Raji (cell line): ENCODE data around the gene EFNA3.

Experiments
- POLR2A ChIP-seq: IDR thresholded peaks from 2 replicates; pipeline ENCODE4 v1.6.1; 2011; ENCODE audit warnings: low read depth, low read length, control low read depth; ENCODE audit not compliant: insufficient read depth

Gene EFNA3

GRCh38 chr1:155104605-155105534, 26.2 kb downstream of the EFNA3 start:
- TF ChIP-seq POLR2A = no peak

- TF ChIP-seq POLR2A = no peak
These were observed 27.0 kb downstream of the EFNA3 start for GRCh38 chr1:155105604-155106011.

- no peak for TF ChIP-seq POLR2A
These were observed 28.2 kb downstream of the EFNA3 start for GRCh38 chr1:155106862-155107261.

DNA sequence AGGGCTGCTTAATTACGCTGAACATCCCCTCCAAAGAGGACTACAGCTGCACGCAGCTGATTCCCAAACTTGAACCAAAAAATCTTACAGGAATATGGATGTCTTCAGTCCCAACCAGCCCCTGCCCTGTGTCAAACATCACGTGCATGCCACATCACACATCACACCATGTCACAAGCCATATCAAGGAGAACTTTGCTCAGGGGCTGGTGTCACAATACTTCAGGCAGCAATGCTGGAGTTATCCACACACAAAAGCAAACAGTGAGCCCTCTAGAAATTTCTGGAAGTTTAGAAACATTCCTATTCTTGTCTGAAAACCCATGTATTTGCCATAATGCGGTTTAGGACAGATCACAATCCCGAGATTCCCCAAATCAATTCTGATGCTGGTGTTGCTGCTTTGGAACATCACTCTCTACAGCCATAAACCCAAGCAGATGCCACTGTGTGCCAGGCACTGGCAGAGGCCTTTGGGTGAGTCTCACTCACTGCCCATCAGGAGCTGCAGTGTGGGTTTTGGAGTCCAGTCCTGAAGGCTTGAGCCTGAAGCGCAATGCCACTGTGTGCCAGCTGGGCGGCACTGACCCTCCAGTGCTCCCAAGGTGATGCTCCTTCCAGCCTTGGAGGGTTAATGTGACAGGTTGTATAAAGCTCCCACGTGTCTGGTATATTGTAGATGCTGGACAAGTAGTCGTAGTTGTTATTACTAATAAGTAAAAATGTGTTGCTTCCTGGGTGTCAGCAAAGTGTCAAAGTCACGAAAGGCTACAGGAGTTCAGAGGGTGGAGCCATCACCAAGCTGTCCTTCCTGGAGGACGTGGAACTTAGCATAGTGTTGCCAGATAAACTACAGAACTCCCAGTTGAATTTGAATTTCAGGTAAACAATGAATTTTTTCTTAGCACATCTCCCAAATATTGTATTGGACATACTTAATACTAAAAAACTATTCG, 28.9 kb downstream of the EFNA3 start:
- no peak for TF ChIP-seq POLR2A

DNA sequence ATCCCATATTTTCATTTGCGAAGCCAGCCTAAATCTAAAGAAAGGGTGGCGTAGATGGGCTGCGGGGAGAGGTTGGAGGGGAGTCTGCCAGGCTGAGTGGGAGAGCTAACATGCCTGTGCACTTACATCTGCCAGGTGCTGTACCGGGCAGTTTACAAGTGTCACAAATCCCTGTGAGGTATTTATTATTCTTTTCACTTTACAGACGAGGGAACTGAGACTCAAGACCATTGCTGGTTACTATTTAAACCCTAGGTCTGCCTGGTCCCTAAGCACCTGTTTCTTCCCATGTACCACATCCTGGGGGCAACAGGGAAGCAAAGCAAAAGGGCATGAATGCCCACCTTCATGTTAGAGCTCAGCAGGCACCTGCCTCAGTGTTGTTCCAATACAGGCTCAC, 29.7 kb downstream of the EFNA3 start:
- TF ChIP-seq POLR2A = no peak

GRCh38 chr1:155110381-155110780, 31.7 kb downstream of the EFNA3 start:
- no peak for TF ChIP-seq POLR2A

DNA sequence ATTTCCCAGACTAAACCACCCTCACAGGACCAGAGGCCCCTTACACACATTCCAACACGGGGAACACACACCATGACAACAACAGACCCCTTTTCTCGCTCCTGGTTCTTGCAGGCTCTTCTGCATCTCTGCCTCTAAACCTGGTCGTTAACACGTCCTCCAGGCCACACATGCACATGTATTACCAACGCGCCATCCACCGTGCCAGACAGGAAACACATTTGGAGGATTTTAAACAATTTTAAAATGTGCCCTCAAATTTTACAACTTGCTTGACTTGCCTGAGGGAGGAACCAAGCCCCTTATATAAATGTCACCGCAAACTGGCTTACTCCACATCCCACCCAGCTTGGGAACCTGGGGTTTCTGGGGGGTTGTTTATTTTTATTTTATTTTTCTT, 32.2 kb downstream of the EFNA3 start:
- no peak for TF ChIP-seq POLR2A

- TF ChIP-seq POLR2A = no peak
These were observed 34.9 kb downstream of the EFNA3 start for GRCh38 chr1:155113450-155113980.

GRCh38 chr1:155116113-155116764, 37.6 kb downstream of the EFNA3 start:
- no peak for TF ChIP-seq POLR2A

- TF ChIP-seq POLR2A = no peak
These were observed 39.0 kb downstream of the EFNA3 start for GRCh38 chr1:155117610-155118009.

DNA sequence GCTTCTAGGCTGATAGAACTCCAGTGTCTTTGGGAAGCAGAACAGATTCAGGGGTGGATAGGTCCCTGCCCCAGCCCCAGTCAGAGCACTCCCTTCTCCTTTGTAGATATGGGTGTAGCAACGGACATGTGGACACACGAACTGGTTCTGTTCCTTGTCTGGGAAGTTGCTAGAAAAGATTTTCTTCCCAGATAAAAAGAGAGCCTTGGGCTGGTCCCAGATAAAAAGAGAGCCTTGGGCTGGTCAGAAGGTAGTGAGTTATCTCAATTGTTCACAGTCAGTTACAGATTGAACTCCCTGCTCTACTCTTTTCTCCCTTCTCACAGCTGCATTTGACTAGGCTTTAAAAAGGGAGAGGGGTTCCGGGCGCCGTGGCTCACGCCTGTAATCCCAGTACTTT, 41.6 kb downstream of the EFNA3 start:
- TF ChIP-seq POLR2A = no peak

GRCh38 chr1:155121249-155121648, 42.6 kb downstream of the EFNA3 start:
- TF ChIP-seq POLR2A = no peak

GRCh38 chr1:155122308-155122707, 43.7 kb downstream of the EFNA3 start:
- TF ChIP-seq POLR2A = no peak

DNA sequence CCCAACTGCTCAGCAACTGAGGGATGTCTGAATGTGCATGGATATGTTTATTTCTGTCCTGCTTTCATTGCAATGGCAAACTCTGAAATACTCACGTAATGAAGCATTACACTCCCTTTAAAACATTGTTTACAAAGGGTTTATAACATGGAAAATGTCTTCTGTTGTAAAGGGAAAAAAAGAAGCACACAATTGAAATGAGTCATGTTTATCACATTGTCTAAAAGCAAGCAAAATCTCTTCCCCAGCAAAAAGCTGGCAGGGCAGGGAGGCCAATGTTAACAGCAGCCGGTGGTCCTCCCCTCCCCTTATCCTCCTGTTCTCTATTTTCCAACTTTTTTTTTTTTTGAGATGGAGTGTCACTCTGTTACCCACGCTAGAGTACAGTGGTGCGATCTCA, 45.2 kb downstream of the EFNA3 start:
- no peak for TF ChIP-seq POLR2A
